ENCODE results near the gene TIMM8B. TPM values are rescaled to one million over a fixed set of nuclear protein-coding genes. Genes with fewer than 3 reads are reported as not detected.

The TIMM8B gene
- total RNA-seq = 90.8 and 92.7 TPM in 2 replicates
- long read RNA-seq, transcript TIMM8B-203 (3 exons, 1,155 nt) = minor isoform, 7 of 29 reads
- long read RNA-seq, transcript TIMM8B-201 (2 exons, 819 nt) = major isoform, 19 of 29 reads
- long read RNA-seq, partial matches to known transcripts = 0 of 29 reads
- long read RNA-seq, other reads (novel, unspliced or antisense) = 3 of 29 reads

GRCh38 chr11:112086422-112087191 is at the start of gene TIMM8B, which contains the start of gene SDHD:
Gene TIMM8B (minus strand): TSS chr11:112086756. CDS start chr11:112086723, 33 bp downstream.
Gene SDHD (plus strand): TSS chr11:112086873. CDS start chr11:112086908, 35 bp downstream.
- peak; percentile 50 for TF ChIP-seq CTCF (conservative IDR thresholded peaks at IDR 0.05)
- peak; percentile 95 for DNase-seq (ENCODE audit: low read depth, low spot score)
- Mint-ChIP-seq H3K4me1 (peaks cover 45% of the 10 kb centered on the region), H3K27ac (ENCODE audit: unreplicated experiment) (peak within 1 kb of the TSS; percentile 98), H3K27me3 (ENCODE audit: low read depth) (no peaks in the 10 kb centered on the region), H3K9me3 (no peaks in the 10 kb centered on the region), H3K4me3 (peak within 1 kb of the TSS; percentile 94), H3K36me3 (ENCODE audit: low read depth) (peaks cover 27% of the 10 kb centered on the region)

GRCh38 chr11:112134473-112134872 is 47.9 kb upstream of the TIMM8B start:
- DNase-seq (ENCODE audit: low read depth, low spot score) = no peak
- peaks cover 2% of the 10 kb centered on the region for H3K9me3 Mint-ChIP-seq
- H3K27ac Mint-ChIP-seq (ENCODE audit: unreplicated experiment) = no peak overlapping the region
- no peak for TF ChIP-seq CTCF (conservative IDR thresholded peaks at IDR 0.05)
- no peaks in the 10 kb centered on the region for H3K4me1 Mint-ChIP-seq
- no peak overlapping the region for H3K4me3 Mint-ChIP-seq
- no peaks in the 10 kb centered on the region for H3K36me3 Mint-ChIP-seq (ENCODE audit: low read depth)
- no peaks in the 10 kb centered on the region for H3K27me3 Mint-ChIP-seq (ENCODE audit: low read depth)

- Mint-ChIP-seq H3K36me3 (ENCODE audit: low read depth) (no peaks in the 10 kb centered on the region), H3K27ac (ENCODE audit: unreplicated experiment) (no peak overlapping the region), H3K4me3 (no peak overlapping the region), H3K9me3 (no peaks in the 10 kb centered on the region), H3K27me3 (ENCODE audit: low read depth) (no peaks in the 10 kb centered on the region), H3K4me1 (no peaks in the 10 kb centered on the region)
- no peak for DNase-seq (ENCODE audit: low read depth, low spot score)
- no peak for TF ChIP-seq CTCF (conservative IDR thresholded peaks at IDR 0.05)
Measured at GRCh38 chr11:112132737-112133136, 46.2 kb upstream of the TIMM8B start.

- no peak for TF ChIP-seq CTCF (conservative IDR thresholded peaks at IDR 0.05)
- no peaks in the 10 kb centered on the region for H3K36me3 Mint-ChIP-seq (ENCODE audit: low read depth)
- no peaks in the 10 kb centered on the region for H3K9me3 Mint-ChIP-seq
- no peaks in the 10 kb centered on the region for H3K4me1 Mint-ChIP-seq
- no peaks in the 10 kb centered on the region for H3K27me3 Mint-ChIP-seq (ENCODE audit: low read depth)
- no peak overlapping the region for H3K27ac Mint-ChIP-seq (ENCODE audit: unreplicated experiment)
- no peak for DNase-seq (ENCODE audit: low read depth, low spot score)
- no peak overlapping the region for H3K4me3 Mint-ChIP-seq
Measured at GRCh38 chr11:112129656-112130055, 43.1 kb upstream of the TIMM8B start.

GRCh38 chr11:112128483-112129121 is 42.0 kb upstream of the TIMM8B start:
- no peak for DNase-seq (ENCODE audit: low read depth, low spot score)
- no peaks in the 10 kb centered on the region for H3K36me3 Mint-ChIP-seq (ENCODE audit: low read depth)
- no peak for TF ChIP-seq CTCF (conservative IDR thresholded peaks at IDR 0.05)
- no peaks in the 10 kb centered on the region for H3K4me1 Mint-ChIP-seq
- no peak overlapping the region for H3K4me3 Mint-ChIP-seq
- H3K27me3 Mint-ChIP-seq (ENCODE audit: low read depth) = no peaks in the 10 kb centered on the region
- no peak overlapping the region for H3K27ac Mint-ChIP-seq (ENCODE audit: unreplicated experiment)
- H3K9me3 Mint-ChIP-seq = no peaks in the 10 kb centered on the region
